Endothelial cell of umbilical vein (primary cell): Measurements from ENCODE around the gene MTCH1. TPM values are rescaled to one million over a fixed set of nuclear protein-coding genes. Genes with fewer than 3 reads are reported as not detected.
A peak's percentile ranks its signal among the peaks of the same experiment; 100 is the strongest.

Experiments used
- BruUV-seq: library from RNA; stranded (reverse); fragments of 400-500 nt; replicated peaks from 2 replicates; lab custom pipeline; 2021; lab: Mats Ljungman, UMichigan
- CTCF ChIA-PET: fragments of 300-600, 350-600 bp; sonication (Branson Sonifier 250); formaldehyde crosslinking; loops from one replicate; lab custom pipeline; 2021; ENCODE audit warnings: antibody characterized with exemption, inconsistent platforms; lab: Charles Lee
- POLR2A ChIA-PET: fragments of 300-600, 350-600 bp; sonication (Branson Sonifier 250); formaldehyde crosslinking; loops from one replicate; lab custom pipeline; 2021; ENCODE audit warnings: antibody characterized with exemption, inconsistent platforms; lab: Charles Lee
- DNase-seq: peaks from one replicate; pipeline ENCODE4 v3.0.0-alpha.2; 2011; ENCODE audit warnings: low read depth, low spot score
- FAIRE-seq: peaks from 2 replicates; lab custom pipeline; 2011; peaks lifted over from hg19 to GRCh38; lab: Jason Lieb, UNC
- H2AFZ ChIP-seq: 2 replicates; pipeline ENCODE4 v1.6.0; 2012; ENCODE audit warnings: low read depth, low read length, control low read depth, inconsistent platforms
- H3K27ac ChIP-seq: 2 replicates; pipeline ENCODE4 v1.5.1; 2011; ENCODE audit warnings: low read depth, mild to moderate bottlenecking, control low read depth, low read length, moderate library complexity; ENCODE audit not compliant: insufficient read depth
- H3K27me3 ChIP-seq, 2 experiments: 2 replicates each; pipeline versions ENCODE4 v1.6.0 to v1.6.1; 2011; ENCODE audit warnings: low read length in 2 of 2, mixed read lengths in 1 of 2; ENCODE audit not compliant: control insufficient read depth in 2 of 2, insufficient read depth in 2 of 2
- H3K36me3 ChIP-seq, 2 experiments: 2 replicates in 1 of 2; 3 replicates in 1 of 2; pipeline ENCODE4 v1.5.1; 2011; ENCODE audit warnings: low read length in 2 of 2, mild to moderate bottlenecking in 1 of 2, moderate library complexity in 1 of 2; ENCODE audit not compliant: control insufficient read depth in 2 of 2, insufficient read depth in 2 of 2; ENCODE audit errors: extremely low read depth in 1 of 2
- H3K4me1 ChIP-seq: 3 replicates; pipeline ENCODE4 v1.5.1; 2011; ENCODE audit warnings: mild to moderate bottlenecking, low read length; ENCODE audit not compliant: control insufficient read depth, insufficient read depth; ENCODE audit errors: extremely low read depth
- H3K4me2 ChIP-seq: 2 replicates; pipeline ENCODE4 v1.6.1; 2011; ENCODE audit warnings: low read length, control low read depth, mixed read lengths; ENCODE audit not compliant: insufficient read depth
- H3K4me3 ChIP-seq, 3 experiments: fragments of 200-600 bp in 1 of 3; sonication (generic), shearing (Covaris generic) in 1 of 3; replicated peaks in 1 of 3; 2 replicates each; pipeline ENCODE4 v1.5.1; 2011 to 2016; ENCODE audit warnings: control low read depth in 3 of 3, low read length in 3 of 3, mild to moderate bottlenecking in 2 of 3, inconsistent platforms in 1 of 3, low read depth in 1 of 3, moderate library complexity in 1 of 3; ENCODE audit not compliant: insufficient read depth in 1 of 3
- H3K79me2 ChIP-seq: 2 replicates; pipeline ENCODE4 v1.6.0; 2012; ENCODE audit warnings: low read length, inconsistent platforms; ENCODE audit not compliant: control insufficient read depth, insufficient read depth
- H3K9ac ChIP-seq: replicated peaks from 2 replicates; pipeline ENCODE3; 2011; ENCODE audit warnings: low read length, control low read depth; ENCODE audit not compliant: insufficient read depth; ENCODE audit errors: extremely low read depth
- H3K9me1 ChIP-seq: replicated peaks from 3 replicates; pipeline ENCODE4 v1.6.0; 2011; ENCODE audit warnings: mild to moderate bottlenecking, low read length; ENCODE audit not compliant: control insufficient read depth, insufficient read depth; ENCODE audit errors: extremely low read depth
- H3K9me3 ChIP-seq: replicated peaks from 2 replicates; pipeline ENCODE4 v1.5.1; 2012; ENCODE audit warnings: low read length, inconsistent platforms; ENCODE audit not compliant: control insufficient read depth, insufficient read depth
- H4K20me1 ChIP-seq: replicated peaks from 2 replicates; pipeline ENCODE3; 2011; ENCODE audit warnings: mild to moderate bottlenecking, low read length; ENCODE audit not compliant: control insufficient read depth, insufficient read depth; ENCODE audit errors: extremely low read depth
- EZH2 ChIP-seq: IDR thresholded peaks from 2 replicates; pipeline ENCODE4 v1.6.1; 2012; ENCODE audit warnings: borderline replicate concordance, low read depth, mild to moderate bottlenecking, moderate library complexity, low read length, inconsistent platforms; ENCODE audit not compliant: severe bottlenecking
- FOS ChIP-seq: IDR thresholded peaks from 2 replicates; pipeline ENCODE4 v1.6.1; 2011; ENCODE audit warnings: mild to moderate bottlenecking, low read length, moderate library complexity, borderline replicate concordance; ENCODE audit not compliant: insufficient read depth
- JUN ChIP-seq: IDR thresholded peaks from 2 replicates; pipeline ENCODE4 v1.6.1; 2011; ENCODE audit warnings: borderline replicate concordance, low read depth; ENCODE audit not compliant: insufficient read length, insufficient read depth
- MYC ChIP-seq: IDR thresholded peaks from one replicate; pipeline ENCODE4 v1.6.1; 2011; ENCODE audit warnings: mild to moderate bottlenecking, low read depth, low read length
- POLR2A ChIP-seq: IDR thresholded peaks from 2 replicates; pipeline ENCODE4 v1.6.1; 2012; ENCODE audit warnings: low read depth, mild to moderate bottlenecking, control low read depth, low read length
- POLR2AphosphoS5 ChIP-seq: IDR thresholded peaks from 2 replicates; pipeline ENCODE4 v1.6.1; 2012; ENCODE audit warnings: low read depth, mild to moderate bottlenecking, control low read depth, low read length, moderate library complexity; ENCODE audit not compliant: insufficient read depth
- dilution Hi-C: fragments of 300-500 bp; cut with MboI; formaldehyde crosslinking; loops from one replicate; pipeline ENCODE4 v1.15.0; 2019; ENCODE audit warnings: low sequenced_read_pairs; ENCODE audit not compliant: extremely low pct_ligation_motif_present
- intact Hi-C: fragments of 100-400 bp; cut with micrococcal nuclease; formaldehyde crosslinking; loops from one replicate; pipeline ENCODE4 v1.10.0; 2022
- polyA plus RNA-seq, 4 experiments: library from polyadenylated mRNA; depleted of rRNA in 3 of 4; stranded (reverse) in 3 of 4; unstranded in 1 of 4; fragments of >200 nt; gene quantifications; 2 replicates each; pipeline versions ENCODE4 v1.2.1 to v1.2.3, GENCODE V29; 2011 to 2012; ENCODE audit warnings: missing spikeins in 1 of 4
- total RNA-seq: library from RNA; stranded (reverse); gene quantifications from 2 replicates; pipeline ENCODE4 v1.2.3, GENCODE V29; 2021
- TF ChIP-seq, protein P1 (sequence below), 2 donors: IDR thresholded peaks; 1 replicate in 1 of 2; 2 replicates in 1 of 2; pipeline ENCODE4 v1.5.1; 2011; ENCODE audit warnings: low read length in 2 of 2, mild to moderate bottlenecking in 2 of 2, moderate library complexity in 2 of 2, control low read depth in 1 of 2, inconsistent platforms in 1 of 2, low read depth in 1 of 2; ENCODE audit not compliant: insufficient read depth in 1 of 2; ENCODE audit errors: extremely low read depth in 1 of 2
- TF ChIP-seq, protein P2 (sequence below): IDR thresholded peaks from 2 replicates; pipeline ENCODE4 v1.6.1; 2011; ENCODE audit not compliant: insufficient read depth, insufficient read length

MTCH1 gene
- total and polyA plus RNA-seq, 2 donors (not counting 3 experiments of a cell fraction or from before 2014, with no cell fraction given) = 218 to 228 TPM

DNA sequence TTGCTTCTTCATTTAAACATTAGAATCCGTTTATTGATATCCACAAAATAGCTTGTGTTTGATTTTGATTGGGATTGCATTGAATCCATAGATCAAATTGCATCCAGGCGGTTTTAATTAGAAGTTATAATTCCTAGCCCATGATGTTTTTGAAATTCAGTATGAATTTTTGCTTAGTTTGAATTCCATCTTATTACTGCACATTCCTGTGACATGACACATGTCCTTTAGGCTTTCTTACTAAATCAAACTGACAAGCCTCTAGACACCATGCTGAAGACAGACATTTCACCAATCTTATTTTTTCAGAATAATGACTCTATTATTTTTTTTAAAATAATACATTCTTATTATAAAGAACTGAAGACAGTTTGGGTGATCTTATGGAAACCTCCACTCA is 52.9 kb downstream of the MTCH1 start:
- Histone ChIP-seq H3K4me3 (no peak overlapping the region), H4K20me1 (no peaks in the 10 kb centered on the region), H3K36me3 (no peaks in the 10 kb centered on the region), H3K79me2 (no peaks in the 10 kb centered on the region), H3K4me2 (no peak overlapping the region), H3K27ac (no peak overlapping the region), H3K4me1 (peaks cover 8% of the 10 kb centered on the region), H3K9me1 (no peaks in the 10 kb centered on the region), H3K9ac (no peak overlapping the region), H3K27me3 (no peaks in the 10 kb centered on the region), H3K9me3 (no peaks in the 10 kb centered on the region), H2AFZ (no peak overlapping the region)
- CTCF ChIA-PET = interaction anchor here (1.1 to 1.7 kb wide), 2 partner anchors 15 to 277 kb away, joined by 3 read pairs; no protein-coding TSS in a partner anchor
- dilution Hi-C loops (no loop called here), intact Hi-C loops (no loop called here)
- POLR2A ChIA-PET = no interaction called here
- TF ChIP-seq POLR2AphosphoS5 (no peak), JUN (no peak), FOS (peak; percentile 5), MYC (no peak), EZH2 (no peak), POLR2A (no peak)
- TF ChIP-seq, protein P1, sequence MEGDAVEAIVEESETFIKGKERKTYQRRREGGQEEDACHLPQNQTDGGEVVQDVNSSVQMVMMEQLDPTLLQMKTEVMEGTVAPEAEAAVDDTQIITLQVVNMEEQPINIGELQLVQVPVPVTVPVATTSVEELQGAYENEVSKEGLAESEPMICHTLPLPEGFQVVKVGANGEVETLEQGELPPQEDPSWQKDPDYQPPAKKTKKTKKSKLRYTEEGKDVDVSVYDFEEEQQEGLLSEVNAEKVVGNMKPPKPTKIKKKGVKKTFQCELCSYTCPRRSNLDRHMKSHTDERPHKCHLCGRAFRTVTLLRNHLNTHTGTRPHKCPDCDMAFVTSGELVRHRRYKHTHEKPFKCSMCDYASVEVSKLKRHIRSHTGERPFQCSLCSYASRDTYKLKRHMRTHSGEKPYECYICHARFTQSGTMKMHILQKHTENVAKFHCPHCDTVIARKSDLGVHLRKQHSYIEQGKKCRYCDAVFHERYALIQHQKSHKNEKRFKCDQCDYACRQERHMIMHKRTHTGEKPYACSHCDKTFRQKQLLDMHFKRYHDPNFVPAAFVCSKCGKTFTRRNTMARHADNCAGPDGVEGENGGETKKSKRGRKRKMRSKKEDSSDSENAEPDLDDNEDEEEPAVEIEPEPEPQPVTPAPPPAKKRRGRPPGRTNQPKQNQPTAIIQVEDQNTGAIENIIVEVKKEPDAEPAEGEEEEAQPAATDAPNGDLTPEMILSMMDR (IDR thresholded peaks at IDR 0.05; ENCODE audit: extremely low read depth in 1 of 2, insufficient read depth in 1 of 2, low read depth in 1 of 2, low read length in 2 of 2) = no peak
- TF ChIP-seq, protein P2, sequence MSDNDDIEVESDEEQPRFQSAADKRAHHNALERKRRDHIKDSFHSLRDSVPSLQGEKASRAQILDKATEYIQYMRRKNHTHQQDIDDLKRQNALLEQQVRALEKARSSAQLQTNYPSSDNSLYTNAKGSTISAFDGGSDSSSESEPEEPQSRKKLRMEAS = no peak
- FAIRE-seq (no peak), DNase-seq (peak; percentile 23)
- no TSS peak for BruUV-seq
